ENCODE measurements around the gene SLCO2A1.
A peak's percentile ranks its signal among the peaks of the same experiment; 100 is the strongest.
"Not testable (repeated sequence)": the region's sequence is repeated elsewhere in the genome, so short reads cannot be mapped to it uniquely, and the experiment has no call there.

Gene SLCO2A1
- 0 to 3.1 (median 0) reads per million in 17 experiments for total RNA-seq

GRCh38 chr3:134029734-134030378, at the start of gene SLCO2A1:
SLCO2A1 (minus strand) TSS chr3:134029925; CDS start chr3:134029802, 123 bp downstream.
- peak in 1 of 4 experiments; percentile 15 for DNase-seq

DNA sequence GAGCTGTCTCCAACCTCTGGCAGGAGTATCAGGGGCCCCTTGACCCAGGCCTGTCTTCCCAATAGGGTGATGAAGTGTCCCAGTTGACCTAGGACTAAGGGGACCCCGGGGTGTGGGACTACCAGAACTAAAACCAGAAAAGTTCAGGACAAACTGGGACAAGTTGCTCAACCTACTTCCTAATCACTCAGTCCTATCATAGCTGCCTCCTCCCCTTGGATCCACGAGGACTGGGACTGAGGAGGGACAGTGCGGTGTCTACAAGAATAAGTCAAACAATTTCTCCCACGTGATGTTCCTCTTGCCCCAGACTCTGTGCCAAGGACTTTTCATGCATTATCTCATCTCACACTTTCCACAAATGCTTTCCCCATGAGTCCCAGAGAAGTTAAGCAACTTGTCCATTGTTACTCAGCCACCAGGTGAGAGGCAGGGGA, 49.4 kb upstream of the SLCO2A1 start:
- no peak for DNase-seq

- DNase-seq, result no peak
Observed at GRCh38 chr3:134078169-134078831, 48.6 kb upstream of the SLCO2A1 start.

- DNase-seq, result no peak
Observed at GRCh38 chr3:134077649-134078161, 48.0 kb upstream of the SLCO2A1 start.

GRCh38 chr3:134076851-134077250, 47.1 kb upstream of the SLCO2A1 start:
- DNase-seq, result no peak

GRCh38 chr3:134075846-134076245, 46.1 kb upstream of the SLCO2A1 start:
- no peak for DNase-seq

- no peak for DNase-seq
Observed at GRCh38 chr3:134075568-134075825, 45.8 kb upstream of the SLCO2A1 start.

DNA sequence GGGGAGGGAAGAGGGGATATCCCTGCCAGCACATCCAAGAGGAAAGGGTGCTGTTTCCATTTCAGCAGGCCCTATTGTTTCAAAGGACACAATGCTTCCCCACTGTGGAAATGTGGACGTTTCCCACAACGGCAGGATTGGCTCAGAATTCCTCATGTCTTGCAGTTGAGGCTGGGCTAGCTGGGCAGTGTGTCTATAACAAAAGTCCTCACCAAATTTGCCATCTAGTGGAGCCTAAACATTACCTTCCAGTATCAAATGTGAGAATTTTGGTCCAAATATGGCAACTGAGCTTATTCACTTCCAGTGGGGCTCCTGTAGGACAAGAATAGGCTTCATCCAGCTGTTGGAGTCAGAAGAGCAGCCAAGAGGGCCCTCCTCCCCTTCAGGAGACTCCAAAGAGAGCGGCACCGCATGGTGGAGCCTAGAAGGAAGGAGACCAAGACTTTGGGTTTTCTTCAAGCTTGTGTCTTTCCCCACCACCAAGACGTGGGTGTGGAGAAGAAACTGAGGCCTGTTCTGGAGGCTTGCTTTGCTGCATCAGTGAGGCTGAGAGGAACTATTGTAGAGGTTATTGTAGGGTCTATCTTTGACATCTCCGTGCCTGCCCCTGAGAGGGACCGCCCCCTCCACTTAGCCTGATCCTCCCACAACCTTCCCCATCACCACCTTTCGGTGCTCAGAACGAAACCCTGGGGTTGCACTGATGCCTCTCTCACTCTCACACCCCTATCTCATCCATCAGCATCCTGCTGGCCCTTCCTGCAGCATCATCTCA, 45.3 kb upstream of the SLCO2A1 start:
- DNase-seq, result no peak

DNA sequence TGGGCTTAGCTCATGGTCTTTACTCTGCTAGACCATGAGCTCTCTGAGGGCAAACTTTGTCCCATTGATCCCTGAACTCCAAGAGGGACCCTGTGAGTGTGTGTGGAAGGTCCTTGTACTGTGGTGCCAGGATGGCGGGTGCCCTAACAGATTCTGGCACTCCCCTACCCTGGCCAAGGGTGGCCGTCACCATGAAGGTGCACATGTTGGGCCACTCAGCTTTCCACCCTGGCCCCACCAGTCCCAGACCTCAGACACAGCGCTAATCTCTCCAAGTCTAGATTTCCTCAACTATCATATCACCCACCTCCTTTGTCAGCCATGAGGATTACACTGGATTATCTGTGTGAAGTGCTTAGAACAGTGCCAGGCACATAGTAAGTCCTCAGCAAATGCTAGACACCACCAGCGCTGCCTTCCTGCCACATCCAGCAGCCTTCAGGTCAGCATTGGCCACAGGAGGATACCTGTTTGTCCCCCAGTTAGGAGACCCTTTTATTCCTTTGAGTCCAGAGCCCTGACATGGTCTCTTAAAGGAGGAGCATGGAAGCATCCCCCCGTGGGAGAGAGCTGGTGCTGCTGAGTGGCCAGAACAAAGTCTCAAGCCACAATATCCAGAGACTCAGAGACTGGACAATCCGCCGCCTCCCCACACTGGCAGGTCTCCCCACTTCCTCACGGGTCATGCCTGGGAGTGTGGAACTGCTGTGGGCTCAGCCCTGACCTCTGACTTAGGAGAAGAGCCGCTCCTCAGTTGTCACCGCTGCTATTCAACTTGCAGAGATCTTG, 44.5 kb upstream of the SLCO2A1 start:
- no peak for DNase-seq

- DNase-seq, result no peak
Observed at GRCh38 chr3:134073583-134073945, 43.8 kb upstream of the SLCO2A1 start.

GRCh38 chr3:134072881-134073582, 43.3 kb upstream of the SLCO2A1 start:
- DNase-seq, result no peak

DNA sequence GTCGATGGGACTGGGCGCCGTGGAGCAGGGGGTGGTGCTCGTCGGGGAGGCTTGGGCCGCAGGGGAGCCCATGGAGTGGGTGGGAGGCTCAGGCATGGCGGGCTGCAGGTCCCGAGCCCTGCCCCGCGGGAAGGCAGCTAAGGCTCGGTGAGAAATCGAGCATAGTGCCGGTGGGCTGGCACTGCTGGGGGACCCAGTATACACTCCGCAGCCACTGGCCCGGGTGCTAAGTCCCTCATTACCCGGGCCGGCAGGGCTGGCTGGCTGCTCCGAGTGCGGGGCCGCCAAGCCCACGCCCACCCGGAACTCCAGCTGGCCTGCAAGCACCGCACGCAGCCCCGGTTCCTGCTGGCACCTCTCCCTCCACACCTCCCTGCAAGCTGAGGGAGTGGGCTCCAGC, 40.6 kb upstream of the SLCO2A1 start:
- not testable (repeated sequence) for DNase-seq

- DNase-seq, result no peak
Observed at GRCh38 chr3:134068429-134068828, 38.7 kb upstream of the SLCO2A1 start.

DNA sequence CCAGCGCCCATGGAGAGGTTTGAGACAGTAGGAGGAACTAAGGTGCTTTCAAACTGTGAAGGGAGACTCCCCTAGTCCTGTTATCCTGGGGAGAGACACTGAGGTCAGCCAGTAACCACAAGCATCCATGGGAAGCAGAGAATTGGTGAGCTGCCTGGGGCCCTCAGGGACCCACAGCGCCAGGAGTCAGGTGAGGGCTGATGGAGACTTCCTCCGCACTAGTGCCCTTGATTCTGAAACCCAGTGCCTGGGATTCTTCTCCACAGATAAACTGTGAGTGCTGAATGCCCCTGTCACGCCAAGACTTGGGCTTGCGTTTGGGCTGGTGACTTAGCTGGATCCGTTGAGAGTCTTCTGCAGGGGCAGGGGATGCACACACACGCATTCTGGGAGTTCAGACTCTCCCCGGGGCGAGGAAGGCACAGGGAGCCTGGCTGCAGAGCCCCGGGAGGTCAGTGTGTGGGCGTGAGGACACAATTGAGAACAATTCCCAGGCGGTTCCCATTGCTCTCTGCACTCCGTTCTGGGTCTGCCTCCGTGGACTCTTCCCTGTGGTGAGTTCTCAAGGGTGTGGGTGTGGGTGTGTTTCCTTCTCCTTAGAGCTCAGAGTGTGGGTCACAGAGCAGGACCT, 37.9 kb upstream of the SLCO2A1 start:
- no peak for DNase-seq

DNA sequence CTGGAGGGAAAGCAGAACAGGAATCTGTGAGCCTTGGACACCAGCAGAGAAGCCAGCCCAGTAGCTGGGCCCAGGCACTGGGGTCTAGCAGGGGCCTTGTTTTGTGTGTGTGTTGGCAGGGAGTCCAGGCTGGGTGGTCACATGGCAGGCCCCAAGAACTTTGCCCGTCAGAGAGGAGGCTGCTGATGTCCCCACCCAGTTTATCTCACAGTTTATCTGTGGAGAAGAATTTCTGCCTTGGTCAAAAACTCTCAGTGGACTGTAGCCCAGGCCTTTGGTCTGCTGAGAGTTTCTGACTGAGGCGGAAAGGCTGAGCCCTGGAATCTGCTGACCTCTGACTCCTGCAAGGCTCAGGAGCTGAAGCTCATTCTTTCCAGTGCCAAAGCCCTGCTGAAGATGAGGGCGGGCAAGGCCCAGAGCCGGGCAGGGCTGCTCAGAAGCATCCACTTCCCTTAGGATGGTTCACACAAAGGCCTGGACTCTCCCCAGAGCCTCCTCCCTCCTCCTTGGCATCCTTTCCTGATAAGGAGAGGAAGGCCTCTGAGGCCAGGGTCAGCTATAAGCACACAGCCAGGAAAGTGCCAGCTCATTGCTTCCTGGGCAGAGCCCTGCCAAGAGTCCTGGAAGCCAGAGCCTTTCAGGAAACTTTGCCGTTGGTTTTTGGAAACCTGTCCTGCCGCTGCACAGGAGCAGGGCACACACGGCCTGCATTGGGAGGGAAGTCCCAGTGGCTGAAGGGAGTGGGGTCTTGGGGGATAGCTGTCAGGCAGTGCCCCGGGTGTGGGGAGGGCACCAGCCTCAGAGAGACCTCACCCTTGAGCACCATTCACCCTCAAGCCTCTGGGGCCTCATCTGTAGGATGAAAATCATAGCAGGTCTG, 37.2 kb upstream of the SLCO2A1 start:
- DNase-seq, result no peak

GRCh38 chr3:134066158-134066541, 36.4 kb upstream of the SLCO2A1 start:
- no peak for DNase-seq

DNA sequence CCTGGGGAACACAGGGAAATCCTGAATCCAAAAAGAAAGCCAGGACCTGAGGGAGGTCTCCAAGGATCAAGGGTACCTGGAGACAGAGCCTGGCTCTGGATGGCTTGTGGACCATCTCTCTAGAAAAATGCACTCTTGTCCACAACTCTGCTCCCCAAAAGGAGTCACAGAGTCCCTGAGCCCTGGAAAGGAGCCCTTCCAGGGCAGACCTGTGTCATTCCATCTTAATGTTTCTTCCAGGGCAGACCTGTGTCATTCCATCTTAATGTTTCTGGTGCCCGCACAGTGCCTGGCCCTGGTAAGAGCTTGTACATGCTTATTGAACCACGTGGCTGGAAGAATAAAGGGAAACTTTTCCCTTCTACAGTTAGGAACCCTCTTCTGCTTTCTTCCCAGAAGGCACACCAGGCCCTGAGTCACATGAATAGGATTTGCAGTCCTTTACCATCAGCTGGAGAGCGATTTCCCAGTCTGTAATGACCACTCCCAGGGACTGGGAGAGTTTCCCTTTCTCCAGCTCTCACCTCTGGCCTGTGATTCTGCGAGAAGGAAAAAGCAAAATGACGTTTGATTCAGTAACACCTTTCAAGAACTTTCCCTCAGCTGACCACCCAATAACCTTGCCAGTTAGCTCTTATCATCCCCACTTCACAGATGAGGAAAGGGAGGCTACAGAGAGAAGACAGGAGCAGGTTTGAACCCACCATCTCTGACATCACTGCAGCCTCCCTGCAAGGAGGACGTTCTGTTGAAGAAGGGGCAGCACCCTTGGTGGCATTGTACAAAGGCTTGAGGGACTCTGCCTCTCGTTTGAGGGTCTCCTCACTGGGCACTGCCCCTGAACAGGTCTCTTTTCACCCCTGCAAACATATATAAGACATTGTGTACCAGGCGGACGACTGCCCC, 35.8 kb upstream of the SLCO2A1 start:
- no peak for DNase-seq

GRCh38 chr3:134064081-134064480, 34.4 kb upstream of the SLCO2A1 start:
- no peak for DNase-seq

DNA sequence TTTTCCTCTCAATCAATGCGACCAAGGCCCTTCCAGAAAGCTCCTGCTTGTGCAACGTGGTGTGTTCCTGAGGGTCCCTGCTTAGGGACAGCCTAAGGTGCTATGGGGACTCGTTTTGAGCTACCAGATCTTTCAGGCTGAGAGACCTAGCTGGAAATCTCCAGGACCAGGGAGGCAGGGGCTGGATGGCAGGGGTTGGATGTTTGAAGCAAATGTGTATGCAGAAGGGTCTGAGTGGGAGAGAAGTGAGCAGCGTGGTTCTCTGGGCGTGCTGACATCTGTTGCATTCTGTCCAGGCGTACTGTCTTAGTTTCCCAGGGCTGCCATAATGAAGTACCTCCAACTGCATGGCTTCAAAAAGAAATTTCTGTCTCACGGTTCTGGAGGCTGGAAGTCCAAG, 31.7 kb upstream of the SLCO2A1 start:
- no peak for DNase-seq

Measured in suppressor macrophage (primary cell).